Amniotic stem cell (primary cell): ENCODE measurements around the gene IL22RA1.

Source experiments
- DNase-seq: peaks from one replicate; lab custom pipeline; 2025; lab: John Stamatoyannopoulos, UW

The IL22RA1 gene

DNA sequence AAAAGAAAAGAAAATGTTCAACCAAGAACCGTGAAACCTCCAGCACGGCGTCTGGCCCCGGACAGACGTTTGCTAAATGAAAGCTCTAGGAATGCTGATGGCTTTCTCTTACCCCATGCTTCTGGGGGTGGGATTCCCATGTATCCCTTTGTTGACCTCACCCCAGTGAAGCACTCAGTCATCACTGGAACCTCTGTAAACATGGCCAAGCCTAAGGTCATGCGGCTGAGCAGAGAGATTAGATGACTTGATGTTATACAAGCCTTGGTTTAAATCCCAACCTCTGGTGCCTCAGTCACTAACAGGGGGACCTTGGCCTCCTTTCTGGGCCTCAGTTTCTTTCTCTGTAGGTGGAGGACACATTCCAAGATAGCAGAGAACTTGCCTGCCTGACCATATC, 28.2 kb downstream of the IL22RA1 start:
- no peak for DNase-seq

DNA sequence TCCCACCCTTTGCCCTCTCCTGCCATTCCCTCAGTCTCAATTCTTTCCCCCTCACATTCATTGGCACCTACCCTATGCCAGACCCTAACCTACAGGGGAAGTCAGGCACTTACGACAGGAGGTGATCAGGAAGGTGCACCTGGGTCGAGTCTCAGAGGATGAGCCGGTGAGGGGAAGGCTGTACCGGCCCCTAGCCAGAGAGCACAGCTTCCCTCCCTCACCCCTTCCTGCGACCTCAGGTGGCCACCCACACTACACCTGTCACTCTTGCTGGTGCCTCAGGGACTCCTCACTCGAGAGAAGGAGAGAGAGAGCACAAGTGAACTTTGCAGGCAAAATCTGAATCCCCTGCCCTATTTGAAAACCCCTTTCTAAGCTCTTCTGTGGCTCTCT, 29.3 kb downstream of the IL22RA1 start:
- no peak for DNase-seq

DNA sequence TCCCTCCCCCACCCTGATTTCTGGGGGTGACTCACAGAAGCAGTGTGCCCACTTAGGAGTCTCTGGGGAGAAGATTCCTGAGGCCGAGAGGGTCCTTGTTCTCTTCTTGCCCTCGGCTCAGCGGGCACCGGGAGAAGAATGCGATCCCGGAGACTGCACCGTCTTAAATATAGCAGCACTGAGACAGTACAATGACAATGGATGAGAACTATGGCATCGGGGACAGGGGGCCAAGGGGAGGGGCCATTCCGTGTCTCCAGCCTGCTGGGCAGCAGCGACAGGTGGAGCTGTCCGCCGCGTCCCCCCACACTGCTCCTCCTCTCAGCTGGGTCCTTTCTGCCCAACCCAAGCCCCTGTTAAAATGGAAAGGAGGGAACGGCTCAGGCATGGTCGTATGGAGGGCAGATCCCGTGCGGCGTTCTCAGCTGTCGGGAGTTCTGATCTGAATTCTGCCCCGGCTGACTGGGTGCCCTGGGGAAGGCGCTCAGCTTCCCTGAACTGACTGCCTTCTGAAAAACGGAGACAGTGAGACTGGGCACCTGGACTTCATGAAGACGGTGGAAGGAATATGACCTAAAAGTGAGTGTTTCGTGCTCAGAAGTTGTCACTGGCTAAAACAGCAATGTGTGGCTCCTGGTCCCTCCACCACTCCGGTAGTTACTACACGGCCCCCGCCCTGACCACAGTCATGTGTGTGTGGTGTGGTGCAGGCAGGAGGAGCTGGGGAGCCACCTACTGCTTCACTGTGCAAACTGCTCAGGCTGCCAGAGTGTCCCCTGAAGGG, 30.8 kb downstream of the IL22RA1 start, which contains the start of gene MYOM3:
MYOM3 (minus strand) TSS at position 140 of the 784 bp plus-strand sequence. CDS start 3,499 bp downstream, outside the sequence.
- DNase-seq, result no peak

DNA sequence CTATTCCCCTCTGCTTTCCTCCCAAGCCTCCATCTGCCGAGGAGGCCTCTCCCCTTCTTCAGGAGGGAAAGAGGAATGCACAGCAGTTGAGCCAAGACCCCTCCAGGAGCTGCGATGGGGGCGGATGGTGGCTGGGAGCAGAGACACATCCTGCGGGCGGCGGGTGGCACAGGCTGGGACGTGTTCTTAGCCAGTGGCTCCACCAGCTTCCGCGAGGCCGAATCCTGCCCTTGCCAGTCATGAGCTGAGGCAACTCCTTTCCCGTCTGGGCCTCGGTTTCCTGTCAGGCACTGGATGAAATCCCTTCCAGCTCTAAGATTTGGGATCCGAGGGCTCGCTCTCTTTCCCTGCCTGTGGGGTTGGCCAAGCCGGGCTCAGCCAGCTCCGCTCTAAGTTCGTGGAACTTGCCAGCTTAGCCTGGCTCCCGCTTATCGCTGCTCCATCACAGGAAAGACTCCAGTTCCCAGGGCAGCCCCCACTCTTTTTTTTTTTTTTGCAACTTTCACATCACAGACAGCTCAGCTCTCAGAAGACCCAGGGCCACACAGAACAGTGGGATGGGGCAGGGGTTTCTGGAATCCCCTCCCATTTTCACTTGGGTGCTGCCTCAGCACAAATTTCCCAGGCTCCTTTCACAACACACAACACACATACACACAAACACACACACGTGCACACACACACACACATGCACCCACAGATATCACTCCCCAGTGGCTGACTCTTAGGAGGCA, 31.5 kb downstream of the IL22RA1 start:
- DNase-seq, result no peak

DNA sequence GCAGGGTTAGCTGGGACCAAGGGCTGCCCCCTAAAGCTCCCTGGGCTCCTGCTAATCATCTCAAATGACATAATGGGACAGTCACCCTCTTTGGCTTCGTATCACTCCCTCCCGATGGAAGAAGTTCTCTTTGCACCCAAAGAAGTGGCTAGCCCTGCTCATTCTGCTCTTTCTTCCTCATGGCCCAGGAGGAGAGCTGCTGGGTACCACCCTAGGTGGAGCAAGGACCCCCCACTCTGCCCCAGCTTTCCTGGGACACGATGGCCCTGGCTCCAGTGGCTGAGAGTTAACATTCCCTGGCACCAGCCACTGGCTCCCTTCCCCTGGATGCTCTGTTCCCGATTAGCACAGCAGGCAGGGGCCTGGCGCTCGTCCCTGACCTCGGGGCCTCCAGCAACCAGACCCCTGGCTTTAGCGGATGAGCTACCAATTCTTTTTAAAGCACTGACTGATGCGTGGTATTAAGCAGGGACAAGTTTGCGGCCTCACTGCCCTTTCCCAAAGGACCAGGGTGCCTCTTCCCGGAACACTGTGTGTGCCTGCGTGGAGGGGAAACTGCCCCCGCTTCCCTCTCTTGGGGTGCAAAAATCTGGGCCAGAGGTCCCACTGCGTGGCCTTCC, 32.2 kb downstream of the IL22RA1 start:
- DNase-seq, result no peak

DNA sequence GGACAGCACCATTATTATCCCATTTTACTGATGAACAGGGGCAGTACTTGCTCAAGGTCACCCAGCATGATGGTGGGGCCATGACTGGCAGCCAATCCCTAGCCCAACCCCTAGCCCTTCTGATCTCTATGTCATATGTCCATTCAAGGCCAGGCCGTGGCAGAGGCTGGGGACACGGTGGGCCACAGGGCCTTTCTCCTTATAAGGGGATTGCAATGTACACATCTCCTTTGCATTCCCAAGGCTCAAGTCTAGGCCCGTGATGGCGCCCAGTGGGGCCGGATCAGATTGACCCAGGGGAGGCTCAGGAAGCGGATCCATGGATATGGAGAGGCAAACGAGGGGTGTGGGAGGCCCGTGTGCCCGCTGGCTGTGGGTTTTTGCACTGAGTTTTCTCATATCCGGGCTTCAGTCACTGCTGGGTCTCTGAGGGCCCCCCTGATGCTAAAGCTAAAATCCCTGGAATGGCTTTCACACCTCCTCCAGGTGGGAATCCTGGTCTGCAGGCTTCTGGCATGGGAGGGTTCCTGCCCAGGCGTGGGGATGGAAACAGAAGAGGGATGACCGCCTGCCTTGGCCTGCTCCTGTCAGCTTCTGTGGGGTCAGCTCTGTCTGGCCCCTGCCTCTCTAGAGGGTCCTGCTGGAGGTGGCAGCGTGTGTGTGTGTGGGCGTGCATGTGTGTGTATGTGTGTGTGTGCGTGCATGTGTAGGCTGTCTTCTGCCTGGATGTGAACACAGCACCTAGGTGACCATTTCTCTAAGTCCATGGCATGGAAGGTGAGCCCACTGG, 33.1 kb downstream of the IL22RA1 start:
- no peak for DNase-seq

DNA sequence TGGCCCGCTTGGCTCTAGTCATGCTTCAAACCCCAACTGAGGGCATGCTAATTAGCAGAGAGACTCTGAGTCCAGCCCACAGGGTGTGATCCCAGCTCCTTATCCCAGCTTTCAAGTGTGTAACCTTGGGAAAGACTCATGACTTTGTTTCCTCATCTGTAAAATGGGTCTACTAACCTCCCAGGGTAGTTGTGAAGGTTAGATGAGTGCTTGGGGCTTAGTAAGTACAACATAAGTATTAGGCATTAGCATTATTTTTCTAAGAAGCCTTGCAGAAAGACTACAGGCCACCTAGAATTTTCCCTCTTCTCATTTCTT, 33.8 kb downstream of the IL22RA1 start:
- DNase-seq, result no peak

DNA sequence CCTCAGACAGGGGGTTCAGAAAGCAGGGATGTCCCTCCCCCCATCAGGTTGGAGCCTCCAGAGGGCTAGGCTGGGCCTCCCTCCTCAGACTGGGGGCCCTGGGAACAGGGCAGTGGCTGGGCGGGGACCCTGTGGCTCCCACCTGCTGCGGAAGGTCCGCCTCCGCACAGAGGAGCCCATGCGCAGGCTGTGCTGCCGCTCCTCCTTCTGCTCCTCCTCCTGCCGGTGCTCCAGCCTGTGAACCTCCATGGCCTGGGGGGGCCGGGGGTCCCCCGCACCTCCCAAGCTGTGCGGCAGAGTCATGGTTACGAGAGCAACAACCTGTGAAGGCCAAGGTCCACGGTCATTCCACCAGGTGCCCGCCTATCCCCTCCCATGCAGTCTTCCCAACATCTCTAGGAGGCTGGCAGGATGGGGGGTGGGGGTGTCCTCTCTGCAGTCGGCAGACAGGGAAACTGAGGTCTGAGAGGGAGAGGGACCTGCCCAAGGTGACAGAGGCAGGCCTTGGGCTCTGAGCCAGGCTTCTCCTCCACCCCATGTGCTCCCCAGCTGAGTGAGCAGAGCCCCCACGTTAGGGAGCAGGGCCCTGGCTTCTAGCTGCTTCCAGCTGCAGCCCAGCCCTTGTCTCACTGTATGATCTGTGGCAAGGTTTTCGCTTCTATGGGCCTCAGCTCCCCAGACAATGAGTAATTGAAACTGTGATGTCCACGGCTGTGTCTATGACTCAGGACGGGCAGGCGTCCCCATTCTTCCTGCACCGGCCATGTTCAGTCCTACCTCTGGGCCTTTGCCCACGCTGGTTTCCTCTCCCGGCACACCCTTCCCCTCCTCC, 34.4 kb downstream of the IL22RA1 start:
- no peak for DNase-seq

DNA sequence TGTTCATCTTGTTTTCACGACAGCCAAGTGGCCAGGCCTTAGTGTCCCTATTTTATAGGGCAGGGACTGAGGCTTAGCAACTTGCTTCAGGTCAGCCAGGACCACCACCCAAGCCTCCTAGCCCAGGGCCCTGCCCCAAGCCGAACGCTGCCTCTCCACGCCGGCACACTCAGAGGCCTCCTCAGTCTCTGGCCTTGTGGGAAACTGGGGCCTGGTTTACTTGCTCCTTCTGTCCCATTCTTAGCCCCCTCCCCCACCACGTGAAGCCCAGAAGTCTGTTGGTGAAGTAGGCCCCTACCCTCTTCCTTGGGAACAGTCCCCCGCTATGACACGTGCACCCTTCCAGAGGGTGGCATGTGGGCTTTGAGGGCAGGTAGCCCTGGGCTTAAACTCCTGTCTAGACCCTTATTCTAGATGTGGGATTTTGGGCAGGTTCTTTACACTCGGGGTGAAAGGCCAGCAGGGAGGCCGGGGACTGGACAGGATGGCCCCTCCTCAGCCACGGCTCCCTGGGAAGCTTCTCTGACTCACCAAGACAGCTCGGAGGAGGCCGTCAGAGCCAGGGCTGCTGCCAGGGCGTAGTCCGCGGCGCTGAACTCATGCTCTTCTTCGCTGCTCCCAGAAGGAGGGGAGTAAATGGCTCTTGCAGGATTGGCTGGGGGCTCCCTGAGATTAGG, 35.3 kb downstream of the IL22RA1 start:
- no peak for DNase-seq

DNA sequence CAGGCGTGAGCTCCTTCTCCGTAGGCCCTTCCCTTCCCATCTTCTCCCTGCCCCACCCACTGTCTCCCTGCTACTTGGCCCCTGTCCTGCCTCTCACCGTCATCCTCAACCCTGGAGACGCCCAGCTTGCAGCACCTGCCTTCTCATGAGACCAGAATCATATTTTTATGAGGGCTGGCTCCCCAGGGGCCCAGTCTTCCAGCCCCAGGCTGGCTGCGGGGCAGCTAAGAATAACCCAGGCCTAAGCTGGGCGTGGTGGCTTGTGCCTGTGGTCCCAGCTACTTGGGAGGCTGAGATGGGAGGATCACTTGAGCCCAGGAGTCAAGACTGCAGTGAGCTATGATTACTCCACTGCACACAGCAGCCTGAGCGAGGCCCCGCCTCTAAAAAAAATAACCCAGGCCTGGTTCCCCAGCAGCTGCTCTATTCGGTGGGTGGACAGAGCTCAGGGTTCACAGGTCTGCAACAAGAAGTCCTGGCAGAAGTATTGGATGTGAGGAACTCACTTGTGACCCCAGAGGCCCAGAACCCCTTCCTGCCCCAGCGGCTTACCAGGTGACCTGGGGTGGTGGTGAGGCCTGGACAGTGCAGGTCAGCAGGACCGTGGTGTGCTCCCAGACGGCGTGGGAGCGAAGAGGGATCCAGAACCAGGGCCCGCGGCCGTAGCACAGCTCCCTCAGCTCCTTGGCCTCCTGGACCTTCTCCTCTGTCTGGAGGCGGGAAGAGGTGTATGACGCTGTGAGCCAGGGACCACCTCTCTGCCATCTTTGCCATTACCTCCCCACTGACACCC, 37.4 kb downstream of the IL22RA1 start:
- DNase-seq, result no peak

DNA sequence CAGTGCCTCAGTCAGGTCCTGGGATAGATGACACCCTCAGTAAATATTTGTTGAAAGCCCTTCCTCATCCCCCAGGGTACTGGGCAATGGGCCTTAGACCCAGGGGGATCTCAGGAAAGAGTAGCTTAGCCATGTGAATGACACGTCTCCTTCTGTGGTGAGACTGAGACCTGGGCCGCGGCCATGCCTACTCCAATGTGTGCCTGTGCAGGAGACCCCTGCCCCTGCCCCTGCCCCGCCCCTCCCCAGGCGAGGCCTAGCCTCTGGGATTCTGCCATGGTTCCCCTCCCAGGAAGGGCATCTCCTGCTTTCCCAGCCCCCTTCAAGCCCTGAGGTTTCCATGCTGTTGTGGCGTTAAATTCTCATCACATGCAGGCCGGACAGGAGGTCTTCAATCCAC, 38.1 kb downstream of the IL22RA1 start:
- DNase-seq, result no peak

DNA sequence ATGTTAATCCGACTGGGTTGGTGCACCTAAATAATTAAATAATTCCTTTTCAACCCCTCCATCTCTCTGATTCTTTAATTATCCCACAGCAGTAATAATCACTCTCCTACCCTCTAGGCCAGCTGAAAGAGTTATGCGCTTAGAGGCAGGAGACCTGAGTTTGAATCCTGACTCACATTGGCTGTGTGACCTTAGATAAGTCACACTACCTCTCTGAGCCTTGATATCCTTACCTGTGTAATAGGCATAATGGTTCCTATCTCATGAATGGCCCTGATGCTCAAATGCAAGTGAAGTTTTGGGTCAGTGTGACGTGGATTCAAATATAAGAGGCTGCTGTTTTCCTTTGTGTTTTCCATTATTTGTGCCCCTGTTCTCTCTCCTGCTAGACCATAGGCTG, 39.1 kb downstream of the IL22RA1 start:
- DNase-seq, result no peak

DNA sequence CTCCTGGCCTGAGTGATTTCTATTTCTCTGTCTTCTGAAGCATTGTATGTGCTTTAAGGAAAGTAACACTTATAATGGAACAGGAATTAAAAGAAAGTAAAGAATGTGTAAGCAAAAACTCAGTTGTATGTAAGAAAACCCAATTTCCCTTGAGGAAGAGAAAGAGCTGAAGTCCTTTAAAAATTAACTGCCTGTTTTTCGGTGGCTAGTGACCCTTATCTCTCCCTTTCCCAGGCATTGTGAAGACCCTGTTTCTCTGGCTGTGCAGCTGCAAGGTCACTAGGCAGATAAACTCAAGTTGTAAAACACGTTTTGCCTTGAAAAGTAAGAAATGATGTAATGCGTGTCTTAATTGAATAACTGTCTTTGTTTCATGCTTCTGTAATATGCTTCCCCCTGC, 39.5 kb downstream of the IL22RA1 start:
- DNase-seq, result no peak

DNA sequence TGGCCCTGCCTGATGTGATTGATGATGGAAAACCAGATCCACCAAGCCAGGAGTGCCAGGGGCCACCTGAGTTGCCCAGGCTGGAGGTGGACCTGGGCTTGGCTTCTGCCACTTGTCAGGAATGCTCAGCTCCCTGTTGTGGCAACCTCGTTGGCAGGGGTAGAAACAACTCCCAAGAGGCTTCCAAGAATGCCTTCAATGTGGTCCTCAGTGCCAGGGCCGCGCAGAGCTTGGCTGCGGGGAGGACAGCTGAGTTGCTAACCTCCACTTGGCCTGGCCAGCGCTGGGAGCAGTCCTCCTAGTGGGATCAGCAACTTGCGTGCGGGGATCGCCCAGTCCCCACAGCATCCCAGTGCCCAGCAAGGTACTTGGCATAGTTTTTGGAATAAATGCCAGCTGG, 40.0 kb downstream of the IL22RA1 start:
- DNase-seq, result no peak

DNA sequence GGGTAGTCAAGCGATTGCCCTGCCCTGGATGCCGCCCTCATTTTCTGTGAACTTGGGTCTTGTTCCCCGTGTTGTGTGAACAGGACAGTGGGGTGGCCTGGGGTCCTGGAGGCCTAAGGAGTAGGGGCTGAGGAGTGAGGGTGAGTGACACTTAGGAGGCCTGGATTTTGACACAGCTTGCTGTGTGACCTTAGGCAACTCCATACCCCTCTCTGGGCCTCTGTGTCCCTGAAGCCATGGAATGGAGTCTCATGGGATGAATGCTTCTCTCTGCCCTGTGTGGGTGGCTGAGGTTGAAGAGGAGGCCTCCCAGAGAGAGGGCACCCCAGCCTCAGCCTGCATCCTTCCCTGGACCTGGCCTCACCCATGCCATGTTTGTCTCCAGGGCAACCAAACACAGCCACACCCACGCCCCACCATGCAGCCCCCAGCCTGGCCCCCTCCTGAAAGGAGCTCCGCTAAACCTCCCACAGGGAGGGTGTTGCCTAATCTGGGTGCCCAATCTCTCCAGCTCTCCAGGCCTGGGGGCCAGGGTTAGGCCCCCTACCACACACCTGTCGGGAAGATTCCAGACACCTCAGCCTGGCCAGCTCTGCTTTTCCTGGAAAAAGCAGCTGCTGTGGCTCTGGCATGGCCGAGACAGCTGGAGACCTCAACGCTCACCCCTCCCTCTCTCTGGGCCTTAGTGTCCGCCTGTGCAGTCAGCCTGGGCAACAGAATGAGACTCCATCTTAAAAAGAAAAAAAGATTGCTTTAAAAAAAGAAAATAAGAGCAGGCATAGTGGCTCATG, 40.9 kb downstream of the IL22RA1 start:
- no peak for DNase-seq

DNA sequence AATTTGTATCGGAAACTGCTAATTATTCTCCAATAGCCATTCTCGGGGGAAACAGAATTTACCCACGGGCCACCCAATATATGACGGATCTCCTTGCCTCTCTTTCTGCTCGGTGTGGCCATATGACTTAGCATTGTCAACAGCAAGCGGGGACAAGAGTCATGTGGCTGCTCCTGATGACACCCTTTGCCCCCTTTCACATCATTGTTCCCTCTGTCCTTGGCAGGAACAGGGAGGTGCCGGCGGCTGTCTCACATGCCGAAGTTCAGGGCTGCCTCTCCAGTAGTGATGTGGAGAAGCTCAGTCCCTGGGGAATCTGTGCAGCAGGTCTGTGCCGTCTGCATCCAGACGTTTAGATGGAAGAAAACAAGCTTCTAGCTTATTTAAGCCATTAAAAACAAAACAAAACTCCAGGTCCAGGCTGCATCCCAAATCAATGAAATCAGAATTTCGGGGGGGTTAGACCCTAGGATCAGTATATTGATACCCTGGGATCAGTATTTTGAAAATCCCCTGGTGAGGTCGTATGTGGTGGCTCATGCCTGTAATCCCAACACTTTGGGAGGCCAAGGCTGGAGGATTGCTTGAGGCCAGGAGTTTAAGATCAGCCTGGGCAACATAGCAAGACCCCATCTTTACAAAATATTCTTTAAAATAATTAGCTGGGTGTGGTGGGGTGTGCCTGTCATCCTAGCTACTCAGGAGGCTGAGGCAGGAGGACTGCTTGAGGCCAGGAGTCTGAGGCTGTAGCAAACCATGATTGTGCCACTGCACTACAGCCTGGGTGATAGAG, 41.8 kb downstream of the IL22RA1 start:
- no peak for DNase-seq

DNA sequence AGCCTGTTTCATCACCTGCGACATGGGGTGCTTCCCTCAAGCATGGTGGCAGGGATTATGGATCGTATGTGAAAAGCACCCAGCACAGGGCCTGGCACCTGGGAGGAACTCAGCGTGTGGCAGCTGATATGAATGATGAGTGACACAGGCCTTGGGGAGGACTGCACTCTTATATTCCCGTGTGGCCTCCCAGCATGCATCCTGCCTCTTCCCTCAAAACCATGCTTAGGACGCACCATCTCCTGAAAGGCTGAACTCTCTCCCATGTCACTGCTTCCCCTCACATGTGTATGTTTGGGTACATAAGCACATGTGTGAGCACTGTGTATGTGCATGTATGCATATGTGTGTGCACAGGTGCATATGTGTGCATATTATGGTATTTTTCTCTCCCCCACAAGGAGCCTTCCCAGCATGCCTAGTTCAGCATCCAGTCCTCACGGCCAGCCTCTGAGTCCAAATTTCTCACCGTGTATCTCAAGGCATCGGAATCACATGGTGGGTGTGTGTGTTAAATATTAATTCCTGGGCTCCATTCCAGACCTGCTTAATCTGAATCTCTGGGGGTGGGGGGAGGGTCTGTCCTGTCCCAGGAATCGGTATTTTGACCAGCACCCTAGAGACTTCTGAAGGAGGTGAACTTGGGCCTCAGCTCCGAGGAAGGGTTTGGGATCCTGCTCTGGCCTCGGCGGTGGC, 43.8 kb downstream of the IL22RA1 start:
- DNase-seq, result no peak

DNA sequence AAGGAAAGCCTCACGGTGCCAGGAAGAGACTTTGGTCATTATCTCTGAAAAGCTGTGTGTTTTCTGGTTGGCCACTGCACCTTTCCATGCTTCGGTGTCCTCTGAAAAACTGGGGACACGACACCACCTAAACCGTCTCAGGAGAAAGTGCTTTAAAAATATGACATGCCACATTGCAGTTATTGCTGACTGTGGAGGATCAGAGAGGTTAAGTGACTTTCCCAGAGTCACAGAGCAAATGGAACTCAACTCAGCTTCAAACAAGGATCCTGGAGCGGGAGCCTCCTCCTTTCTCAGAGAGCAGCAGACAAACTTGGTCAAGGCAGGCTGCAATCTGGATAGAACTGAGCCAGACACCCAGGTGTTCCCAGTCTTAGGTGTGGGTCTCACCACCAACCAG, 44.8 kb downstream of the IL22RA1 start:
- no peak for DNase-seq
